HG03064 (cell line): Measurements from ENCODE around the gene FYCO1.

Experiments
- ATAC-seq: cut with Tn5 transposase; IDR thresholded peaks from one replicate; pipeline ENCODE4 v1.9.1; 2021; ENCODE audit warnings: low read depth; ENCODE audit not compliant: unreplicated experiment

Gene FYCO1

GRCh38 chr3:45895686-45896468 is 99.7 kb downstream of the FYCO1 start:
- no peak for ATAC-seq

DNA sequence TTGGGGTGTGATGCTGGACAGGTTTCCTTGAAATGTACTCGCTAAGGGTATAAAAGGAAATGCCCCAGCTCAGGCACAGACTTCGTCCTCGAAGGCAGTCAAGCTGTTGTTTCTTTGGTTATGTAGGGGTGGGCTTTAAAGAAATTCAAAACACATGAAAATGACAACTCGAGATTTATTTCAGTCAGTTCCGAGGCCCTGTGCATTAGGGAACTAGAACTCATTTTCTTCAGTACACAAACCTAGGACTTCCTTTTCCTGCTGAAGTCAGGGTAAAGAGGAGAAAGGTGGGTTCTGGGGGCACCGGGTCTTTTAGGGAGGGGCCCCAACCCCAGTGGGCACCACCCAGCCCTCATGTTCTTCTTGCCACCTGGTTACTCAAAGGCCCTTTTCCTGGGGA is 101.6 kb downstream of the FYCO1 start:
- no peak for ATAC-seq

DNA sequence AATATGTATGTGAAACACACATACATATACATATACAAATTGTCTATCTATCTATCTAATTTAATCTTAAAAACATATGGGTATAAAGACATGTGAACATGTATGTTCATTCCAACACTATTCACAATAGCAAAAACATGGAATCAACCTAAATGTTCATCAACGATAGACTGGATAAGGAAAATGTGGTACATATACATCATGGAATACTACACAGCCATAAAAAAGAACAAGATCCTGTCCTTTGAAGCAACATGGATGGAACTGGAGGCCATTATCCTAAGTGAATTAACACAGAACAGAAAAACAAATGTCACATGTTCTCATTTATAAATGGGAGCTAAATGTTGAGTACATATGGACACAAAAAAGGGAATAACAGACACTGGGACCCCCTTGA is 103.5 kb downstream of the FYCO1 start:
- ATAC-seq: no peak

DNA sequence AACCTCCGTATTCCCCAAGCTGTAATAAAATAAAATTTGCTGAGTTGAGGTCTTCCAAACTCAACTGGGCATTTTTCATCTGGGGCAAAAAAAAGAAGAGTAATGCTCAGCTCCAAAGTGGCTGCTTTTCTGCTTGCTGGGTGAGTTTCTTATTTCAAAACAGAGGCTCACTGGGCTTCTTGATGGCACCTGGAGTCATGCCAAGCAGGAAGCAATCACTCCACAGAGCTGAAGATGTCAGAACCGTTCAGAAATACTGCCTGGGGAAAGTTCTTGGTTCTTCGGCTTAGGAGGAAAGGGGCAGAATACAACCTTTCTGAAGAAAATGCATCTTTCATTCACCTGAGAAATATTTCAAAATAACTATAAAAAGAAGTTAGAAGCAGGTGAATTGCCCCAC is 105.2 kb downstream of the FYCO1 start:
- no peak for ATAC-seq

DNA sequence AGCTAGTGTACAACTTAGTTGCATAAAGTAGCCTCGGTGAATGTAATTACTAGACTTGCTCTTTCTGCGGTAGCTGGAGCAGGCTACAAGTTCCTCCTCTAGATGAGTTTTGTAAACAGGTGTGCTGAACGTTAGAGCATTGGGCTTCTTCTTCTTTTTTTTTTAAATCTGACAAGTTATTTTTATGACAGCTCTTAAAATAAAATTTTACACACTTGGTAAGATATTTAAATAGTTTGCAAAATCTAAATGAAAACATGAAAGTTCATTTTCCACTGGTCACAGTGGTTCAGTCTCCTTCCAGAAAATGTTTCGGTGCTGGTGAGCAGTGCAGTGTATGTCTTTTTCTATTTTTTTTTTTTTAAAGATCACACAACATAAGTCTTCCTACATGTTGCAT is 106.3 kb downstream of the FYCO1 start:
- no peak for ATAC-seq

DNA sequence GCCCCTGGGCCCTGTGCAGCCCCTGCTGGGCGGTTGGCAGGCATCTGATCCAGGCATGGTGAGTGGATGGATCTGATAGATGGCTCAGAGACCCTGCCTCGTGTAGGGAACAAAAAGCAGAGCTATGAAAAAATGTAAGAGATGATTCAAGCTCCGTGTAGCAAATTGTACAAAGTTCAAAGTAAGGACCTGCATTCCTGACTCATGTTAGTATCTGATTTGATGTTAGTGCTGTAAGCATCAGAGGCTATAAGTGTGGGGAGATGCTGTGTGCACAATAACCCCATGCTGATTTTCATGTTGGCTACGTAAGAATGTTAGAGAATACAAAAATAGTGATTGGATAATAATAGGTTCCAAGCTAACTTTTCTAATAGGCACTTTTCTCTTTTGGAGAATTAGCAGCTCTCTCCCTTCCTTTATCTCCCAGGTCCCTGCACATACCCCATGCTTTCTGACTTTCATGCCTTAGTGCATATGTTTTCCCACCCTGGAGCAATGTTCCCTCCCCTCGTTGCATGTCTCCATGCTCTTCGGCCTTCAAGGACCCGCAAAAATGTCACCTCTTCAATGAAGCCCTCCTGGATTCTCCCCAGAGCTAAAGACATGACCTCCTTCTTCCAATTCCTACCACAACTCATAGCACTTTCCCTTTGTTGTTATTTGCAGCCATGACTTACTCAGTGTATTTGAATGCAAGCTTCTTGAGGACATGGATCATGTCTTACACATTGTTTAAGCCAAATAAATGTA is 107.7 kb downstream of the FYCO1 start:
- ATAC-seq: no peak

- no peak for ATAC-seq
Observed at GRCh38 chr3:45887285-45887684, 108.3 kb downstream of the FYCO1 start.

GRCh38 chr3:45885979-45886705 is 109.5 kb downstream of the FYCO1 start, which contains the start of gene CCR9:
CCR9 (plus strand) TSS chr3:45886543; CDS start chr3:45894934, 8,391 bp downstream.
- ATAC-seq: no peak

- ATAC-seq: no peak
Observed at GRCh38 chr3:45884368-45885201, 111.0 kb downstream of the FYCO1 start.

- no peak for ATAC-seq
Observed at GRCh38 chr3:45881078-45882022, 114.3 kb downstream of the FYCO1 start.

DNA sequence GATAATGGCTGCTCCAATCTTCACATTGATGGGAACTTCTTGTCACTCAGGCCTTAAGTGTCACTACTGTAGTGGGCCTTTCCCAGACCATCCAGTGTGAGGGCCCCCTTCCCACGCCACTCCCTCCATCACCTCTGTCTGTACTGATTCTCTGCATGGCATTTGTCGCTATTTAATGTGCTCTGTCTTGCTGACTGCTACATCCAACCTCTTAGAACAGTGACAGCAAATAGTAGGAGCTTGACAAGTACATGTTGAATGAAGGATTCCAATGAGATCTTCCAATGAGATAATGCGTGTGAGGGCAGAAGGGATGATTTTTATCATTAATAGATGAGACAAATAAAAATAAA is 114.9 kb downstream of the FYCO1 start:
- ATAC-seq: no peak

DNA sequence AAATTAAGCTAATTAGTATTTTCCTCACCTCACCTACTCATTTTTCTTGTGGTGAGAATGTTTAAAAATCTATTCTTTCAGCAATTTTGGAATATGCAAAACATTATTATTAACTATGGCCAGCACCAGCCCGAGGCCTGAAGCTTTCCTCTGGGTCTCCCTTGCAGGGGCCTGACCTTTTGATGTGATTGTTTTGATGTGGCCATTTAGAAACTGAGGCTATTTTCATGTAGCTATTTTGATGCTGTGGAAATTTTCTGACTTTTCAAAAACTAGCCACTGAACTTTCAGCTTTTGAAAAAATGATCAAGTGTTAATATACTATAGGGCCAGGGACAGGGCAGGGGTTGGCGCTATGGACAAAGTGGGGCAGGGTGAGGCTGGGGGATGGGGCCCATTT is 117.5 kb downstream of the FYCO1 start:
- ATAC-seq: no peak

- no peak for ATAC-seq
Observed at GRCh38 chr3:45874677-45875346, 120.8 kb downstream of the FYCO1 start.

DNA sequence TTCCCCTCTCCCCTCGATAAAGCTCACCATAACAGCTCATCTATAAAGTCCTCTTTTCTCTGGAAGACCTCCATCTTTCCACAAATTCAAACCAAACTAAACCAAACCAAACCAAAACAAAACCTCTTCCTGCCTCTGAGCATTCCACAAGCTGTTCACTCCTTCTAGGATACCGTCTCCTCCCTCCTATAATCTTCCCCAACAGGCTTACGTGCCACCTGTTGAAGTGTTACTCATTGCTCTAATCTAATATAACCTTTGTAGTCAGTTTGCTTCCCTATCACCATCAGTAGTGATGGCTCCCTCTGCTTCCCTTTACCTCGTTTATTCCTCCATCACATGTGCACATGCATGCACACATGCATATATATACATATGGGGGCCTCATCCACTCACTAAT is 122.0 kb downstream of the FYCO1 start:
- no peak for ATAC-seq

DNA sequence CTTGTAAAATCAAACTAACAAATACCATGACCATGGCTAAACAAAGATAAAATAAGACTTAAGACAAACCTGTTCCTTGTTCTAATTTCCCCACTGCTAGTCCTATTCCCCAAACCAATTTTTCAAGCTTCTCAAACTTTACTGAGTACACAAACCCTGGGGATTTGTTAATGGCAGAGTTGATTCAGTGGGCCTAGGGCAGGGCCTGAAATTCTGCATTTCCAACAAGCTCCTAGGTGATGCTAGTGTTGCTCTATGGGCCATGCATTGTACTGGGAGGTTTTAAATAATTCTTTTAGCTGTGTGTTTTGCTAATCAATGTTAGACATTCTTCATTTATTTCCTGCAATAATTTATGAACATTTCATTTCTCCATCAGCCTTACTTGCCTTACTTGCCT is 122.6 kb downstream of the FYCO1 start:
- ATAC-seq: no peak

DNA sequence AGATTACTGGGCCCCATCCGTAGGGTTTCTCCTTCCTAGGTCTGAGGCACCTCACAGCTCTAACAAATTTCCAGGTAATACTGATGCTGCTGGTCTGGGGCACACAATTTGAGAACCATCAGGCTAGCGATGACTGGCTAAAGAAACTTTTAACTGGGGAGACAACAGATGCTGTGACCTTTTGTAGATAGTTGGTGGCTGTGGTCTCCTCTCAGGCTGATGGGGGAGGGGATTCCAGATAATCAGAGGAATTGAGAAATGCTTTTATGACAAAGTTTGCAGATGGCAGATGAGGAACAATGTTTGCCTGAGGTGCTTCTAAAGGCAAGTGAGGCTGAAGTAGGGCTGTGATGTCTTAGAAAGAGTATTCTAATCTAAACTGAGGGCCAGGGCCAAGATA is 123.1 kb downstream of the FYCO1 start:
- no peak for ATAC-seq

DNA sequence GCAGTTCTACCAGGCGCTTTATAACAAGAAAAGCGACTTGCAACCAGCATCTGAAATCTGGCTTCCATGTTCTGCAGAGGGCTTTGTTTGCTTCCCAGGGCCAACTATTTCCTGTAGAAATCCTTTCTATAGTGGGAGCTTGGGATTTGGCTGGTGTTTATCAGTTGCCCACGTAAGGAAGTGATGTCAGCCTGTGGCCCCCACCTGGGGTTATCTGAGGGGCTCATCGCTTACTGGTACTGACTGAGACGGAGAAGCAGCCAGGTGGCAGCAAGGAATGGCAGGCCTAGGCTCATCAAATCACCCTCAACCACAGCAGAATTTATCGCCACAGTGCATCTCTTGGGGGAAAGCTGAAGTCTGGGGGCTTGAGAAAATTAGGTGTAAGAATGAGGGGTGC is 123.8 kb downstream of the FYCO1 start:
- ATAC-seq: no peak

GRCh38 chr3:45870099-45870498 is 125.5 kb downstream of the FYCO1 start:
- ATAC-seq: no peak

GRCh38 chr3:45869638-45870037 is 126.0 kb downstream of the FYCO1 start:
- no peak for ATAC-seq
